ENCODE measurements around the gene CADM2. TPM values are rescaled to one million over a fixed set of nuclear protein-coding genes. Genes with fewer than 3 reads are reported as not detected.
A peak's percentile ranks its signal among the peaks of the same experiment; 100 is the strongest.

The CADM2 gene
- total RNA-seq, 1 experiment from 2014 or later: 0.47 TPM

DNA sequence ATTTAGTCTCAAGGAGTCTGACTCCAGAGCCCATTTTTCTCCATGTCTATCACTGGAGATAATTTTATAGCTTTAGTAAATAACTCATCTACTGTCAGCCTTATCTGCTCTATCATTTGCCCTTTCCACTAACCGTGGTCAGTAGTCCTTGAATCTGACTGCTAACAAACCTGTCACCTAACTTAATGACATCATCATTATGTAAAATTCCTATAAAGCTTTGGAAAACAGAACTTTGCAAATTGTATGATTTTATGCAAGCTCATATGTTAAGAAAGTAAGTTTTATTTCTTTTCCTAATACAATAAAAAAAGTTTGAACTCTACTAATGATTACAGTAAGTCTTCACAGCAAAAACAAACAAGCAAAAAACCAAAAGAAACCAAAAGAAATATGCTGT, 293.9 kb downstream of the CADM2 start:
- CTCF ChIA-PET: no interaction called here
- ATAC-seq (no peak), DNase-seq (no peak)

DNA sequence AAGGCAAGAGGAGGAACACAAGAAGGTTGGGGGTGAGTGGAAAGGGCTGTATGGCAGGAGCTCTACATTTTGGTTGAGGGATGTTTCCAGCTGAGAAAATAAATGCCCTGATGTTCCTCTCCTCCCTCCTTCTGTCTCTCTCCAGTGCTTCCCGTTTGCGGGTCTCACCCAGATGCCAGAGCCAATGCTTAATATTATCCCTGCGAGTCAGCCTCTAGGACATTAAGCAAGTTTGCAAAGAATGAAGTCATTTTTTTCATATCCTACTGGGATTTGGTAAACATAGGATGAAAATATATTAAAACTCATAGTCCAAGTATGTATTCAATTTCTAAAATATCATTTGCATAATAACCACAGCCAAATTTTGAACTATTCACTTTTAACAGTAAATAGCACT, 295.9 kb downstream of the CADM2 start:
- Histone ChIP-seq H3F3A (ENCODE audit: low read length, unreplicated experiment) (no peaks in the 10 kb centered on the region), H2AFZ (ENCODE audit: low read length) (no peak overlapping the region), H3K4me2 (ENCODE audit: low read length) (no peak overlapping the region), H3K27me3 (ENCODE audit: low read length) (no peaks in the 10 kb centered on the region), H3K4me1 (ENCODE audit: insufficient read depth, low read length) (peaks cover 7% of the 10 kb centered on the region; the same call in 1 of the 2 replicates), H3K36me3 (ENCODE audit: low read depth, low read length) (no peaks in the 10 kb centered on the region), H3K27ac (ENCODE audit: low read length) (no peak overlapping the region), H3K9me2 (replicated peaks; ENCODE audit: low read length) (no peaks in the 10 kb centered on the region), H3K9ac (ENCODE audit: low read length) (no peak overlapping the region), H3K9me3 (ENCODE audit: low read length) (no peaks in the 10 kb centered on the region), H4K20me1 (ENCODE audit: low read length) (no peaks in the 10 kb centered on the region), H3K4me3 (ENCODE audit: low read length) (no peak overlapping the region), H3K79me2 (ENCODE audit: low read length) (no peaks in the 10 kb centered on the region)
- TF ChIP-seq EZH2phosphoT487 (IDR thresholded peaks at IDR 0.05; ENCODE audit: borderline replicate concordance, low read length) (no peak), EZH2 (IDR thresholded peaks at IDR 0.05; ENCODE audit: low read length, unreplicated experiment) (no peak)
- TF ChIP-seq, protein P1, sequence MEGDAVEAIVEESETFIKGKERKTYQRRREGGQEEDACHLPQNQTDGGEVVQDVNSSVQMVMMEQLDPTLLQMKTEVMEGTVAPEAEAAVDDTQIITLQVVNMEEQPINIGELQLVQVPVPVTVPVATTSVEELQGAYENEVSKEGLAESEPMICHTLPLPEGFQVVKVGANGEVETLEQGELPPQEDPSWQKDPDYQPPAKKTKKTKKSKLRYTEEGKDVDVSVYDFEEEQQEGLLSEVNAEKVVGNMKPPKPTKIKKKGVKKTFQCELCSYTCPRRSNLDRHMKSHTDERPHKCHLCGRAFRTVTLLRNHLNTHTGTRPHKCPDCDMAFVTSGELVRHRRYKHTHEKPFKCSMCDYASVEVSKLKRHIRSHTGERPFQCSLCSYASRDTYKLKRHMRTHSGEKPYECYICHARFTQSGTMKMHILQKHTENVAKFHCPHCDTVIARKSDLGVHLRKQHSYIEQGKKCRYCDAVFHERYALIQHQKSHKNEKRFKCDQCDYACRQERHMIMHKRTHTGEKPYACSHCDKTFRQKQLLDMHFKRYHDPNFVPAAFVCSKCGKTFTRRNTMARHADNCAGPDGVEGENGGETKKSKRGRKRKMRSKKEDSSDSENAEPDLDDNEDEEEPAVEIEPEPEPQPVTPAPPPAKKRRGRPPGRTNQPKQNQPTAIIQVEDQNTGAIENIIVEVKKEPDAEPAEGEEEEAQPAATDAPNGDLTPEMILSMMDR (conservative IDR thresholded peaks at IDR 0.05; ENCODE audit: low read depth, low read length): no peak
- ATAC-seq (peak; percentile 79), DNase-seq (peak; percentile 37)
- intact Hi-C loops (cut with micrococcal nuclease): no loop called here
- no TSS peak for BruUV-seq (replicated peaks)
- POLR2A ChIA-PET (ENCODE audit: unreplicated experiment): no interaction called here
- CTCF ChIA-PET: interaction anchor here (0.7 kb wide), 1 partner anchor 16 kb away, joined by 3 read pairs; no protein-coding TSS in a partner anchor

More for the DNA sequence above, 293.9 kb downstream of the CADM2 start:
- no peak overlapping the region for H3K9ac ChIP-seq (ENCODE audit: low read length)
- no peaks in the 10 kb centered on the region for H3F3A ChIP-seq (ENCODE audit: low read length, unreplicated experiment)
- no peaks in the 10 kb centered on the region for H3K9me3 ChIP-seq (ENCODE audit: low read length)
- H3K4me2 ChIP-seq (ENCODE audit: low read length): no peak overlapping the region
- H3K4me3 ChIP-seq (ENCODE audit: low read length): no peak overlapping the region
- no peak overlapping the region for H2AFZ ChIP-seq (ENCODE audit: low read length)
- no peaks in the 10 kb centered on the region for H3K27me3 ChIP-seq (ENCODE audit: low read length)
- POLR2A ChIA-PET (ENCODE audit: unreplicated experiment): no interaction called here
- no peaks in the 10 kb centered on the region for H3K36me3 ChIP-seq (ENCODE audit: low read depth, low read length)
- H3K27ac ChIP-seq (ENCODE audit: low read length): no peak overlapping the region
- H3K9me2 ChIP-seq (replicated peaks; ENCODE audit: low read length): no peaks in the 10 kb centered on the region
- no peaks in the 10 kb centered on the region for H3K79me2 ChIP-seq (ENCODE audit: low read length)
- H3K4me1 ChIP-seq (ENCODE audit: insufficient read depth, low read length): peaks cover 7% of the 10 kb centered on the region; the same call in 1 of the 2 replicates
- H4K20me1 ChIP-seq (ENCODE audit: low read length): no peaks in the 10 kb centered on the region
- intact Hi-C loops (cut with micrococcal nuclease): no loop called here
- BruUV-seq (replicated peaks): no TSS peak
- TF ChIP-seq EZH2 (IDR thresholded peaks at IDR 0.05; ENCODE audit: low read length, unreplicated experiment) (no peak), EZH2phosphoT487 (IDR thresholded peaks at IDR 0.05; ENCODE audit: borderline replicate concordance, low read length) (no peak)
- TF ChIP-seq, protein P1 (conservative IDR thresholded peaks at IDR 0.05; ENCODE audit: low read depth, low read length): no peak

DNA sequence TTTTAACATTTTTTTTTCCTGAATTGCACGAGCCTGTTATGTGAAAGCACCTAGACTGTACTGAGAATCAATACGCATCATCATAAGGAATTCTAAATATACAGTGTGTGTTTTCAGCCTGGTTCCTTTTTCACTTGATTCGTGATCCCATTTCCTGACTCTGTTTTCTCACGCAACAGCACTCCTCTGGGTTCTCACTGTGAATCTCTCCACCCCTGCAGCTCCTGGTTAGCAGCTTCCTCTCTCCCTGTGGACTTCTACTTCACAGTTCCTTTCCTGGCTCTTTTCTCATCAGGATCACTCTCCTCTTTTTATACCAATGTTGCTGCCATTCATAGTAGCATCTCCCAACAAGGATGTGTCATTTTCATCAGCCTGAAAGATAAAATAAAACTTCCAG, 297.2 kb downstream of the CADM2 start:
- Histone ChIP-seq H3K36me3 (ENCODE audit: low read depth, low read length) (no peaks in the 10 kb centered on the region), H3K9me3 (ENCODE audit: low read length) (no peaks in the 10 kb centered on the region), H3K27ac (ENCODE audit: low read length) (no peak overlapping the region), H4K20me1 (ENCODE audit: low read length) (no peaks in the 10 kb centered on the region), H3K9me2 (replicated peaks; ENCODE audit: low read length) (no peaks in the 10 kb centered on the region), H3K27me3 (ENCODE audit: low read length) (no peaks in the 10 kb centered on the region), H3K4me3 (ENCODE audit: low read length) (no peak overlapping the region), H3F3A (ENCODE audit: low read length, unreplicated experiment) (no peaks in the 10 kb centered on the region), H3K4me2 (ENCODE audit: low read length) (no peak overlapping the region), H3K9ac (ENCODE audit: low read length) (no peak overlapping the region), H3K79me2 (ENCODE audit: low read length) (no peaks in the 10 kb centered on the region), H3K4me1 (ENCODE audit: insufficient read depth, low read length) (peaks cover 7% of the 10 kb centered on the region; the same call in 1 of the 2 replicates), H2AFZ (ENCODE audit: low read length) (no peak overlapping the region)
- DNase-seq (no peak), ATAC-seq (peak; percentile 45)
- CTCF ChIA-PET: no interaction called here
- intact Hi-C loops (cut with micrococcal nuclease): no loop called here
- TF ChIP-seq EZH2 (IDR thresholded peaks at IDR 0.05; ENCODE audit: low read length, unreplicated experiment) (no peak), EZH2phosphoT487 (IDR thresholded peaks at IDR 0.05; ENCODE audit: borderline replicate concordance, low read length) (no peak)
- TF ChIP-seq, protein P1 (conservative IDR thresholded peaks at IDR 0.05; ENCODE audit: low read depth, low read length): no peak
- POLR2A ChIA-PET (ENCODE audit: unreplicated experiment): interaction anchor here (0.5 to 0.7 kb wide), 2 partner anchors 25 to 517 kb away, joined by 4 to 6 read pairs; no protein-coding TSS in a partner anchor
- BruUV-seq (replicated peaks): no TSS peak
